GM19043 (cell line): ENCODE measurements around the gene PKP3.
"Not testable (repeated sequence)": the region's sequence is repeated elsewhere in the genome, so short reads cannot be mapped to it uniquely, and the experiment has no call there.

Experiments
- ATAC-seq: cut with Tn5 transposase; IDR thresholded peaks from one replicate; pipeline ENCODE4 v1.9.1; 2021; ENCODE audit warnings: low read depth; ENCODE audit not compliant: unreplicated experiment

PKP3 gene

GRCh38 chr11:408154-409007 is 14.4 kb downstream of the PKP3 start:
- no peak for ATAC-seq

GRCh38 chr11:409008-409599 is 15.1 kb downstream of the PKP3 start:
- ATAC-seq = no peak

GRCh38 chr11:409600-410483 is 15.8 kb downstream of the PKP3 start:
- no peak for ATAC-seq

GRCh38 chr11:410711-411110 is 16.7 kb downstream of the PKP3 start:
- not testable (repeated sequence) for ATAC-seq

- ATAC-seq = not testable (repeated sequence)
Observed at GRCh38 chr11:411520-411919, 17.5 kb downstream of the PKP3 start.

GRCh38 chr11:412641-413119 is 18.7 kb downstream of the PKP3 start:
- no peak for ATAC-seq

- no peak for ATAC-seq
Observed at GRCh38 chr11:413120-414081, 19.4 kb downstream of the PKP3 start.

- no peak for ATAC-seq
Observed at GRCh38 chr11:414318-414857, 20.4 kb downstream of the PKP3 start.

- no peak for ATAC-seq
Observed at GRCh38 chr11:415640-416041, 21.6 kb downstream of the PKP3 start.

GRCh38 chr11:416051-416756 is 22.2 kb downstream of the PKP3 start:
- ATAC-seq = no peak

GRCh38 chr11:416757-417621 is 23.0 kb downstream of the PKP3 start:
- ATAC-seq = no peak

- no peak for ATAC-seq
Observed at GRCh38 chr11:417652-418342, 23.8 kb downstream of the PKP3 start.

GRCh38 chr11:418343-419247 is 24.6 kb downstream of the PKP3 start:
- ATAC-seq = no peak

GRCh38 chr11:419248-420005 is 25.4 kb downstream of the PKP3 start:
- no peak for ATAC-seq

- no peak for ATAC-seq
Observed at GRCh38 chr11:420054-420910, 26.3 kb downstream of the PKP3 start.
